ENCODE results near the gene PLA2G3.

The PLA2G3 gene

GRCh38 chr22:31153357-31153756, 13.0 kb upstream of the PLA2G3 start:
- ATAC-seq (ENCODE audit: insufficient read depth, low read depth) (no peak), DNase-seq (no peak)
- Histone ChIP-seq H3K9me3 (ENCODE audit: insufficient read depth, low read length, severe bottlenecking) (no peaks in the 10 kb centered on the region), H3K27ac (ENCODE audit: low read length) (no peak overlapping the region), H3K27me3 (ENCODE audit: insufficient read depth, low read length, poor library complexity) (peaks cover 3% of the 10 kb centered on the region), H2AFZ (ENCODE audit: low read depth, low read length) (no peak overlapping the region), H3K9ac (ENCODE audit: low read depth, low read length) (no peak overlapping the region), H3K36me3 (ENCODE audit: insufficient read depth, low read length) (no peaks in the 10 kb centered on the region), H3K4me1 (ENCODE audit: insufficient read depth, low read length) (no peaks in the 10 kb centered on the region), H3K4me2 (ENCODE audit: insufficient read depth, low read length) (no peak overlapping the region), H3K79me2 (ENCODE audit: insufficient read depth, low read length) (no peaks in the 10 kb centered on the region), H4K20me1 (ENCODE audit: insufficient read depth, low read length) (no peaks in the 10 kb centered on the region), H3K4me3 (ENCODE audit: low read depth in 1 of 2, low read length in 2 of 2) (no peak overlapping the region)
- TF ChIP-seq EZH2 (IDR thresholded peaks at IDR 0.05; ENCODE audit: borderline replicate concordance, low read depth, low read length, severe bottlenecking), result no peak
- TF ChIP-seq, protein P1, sequence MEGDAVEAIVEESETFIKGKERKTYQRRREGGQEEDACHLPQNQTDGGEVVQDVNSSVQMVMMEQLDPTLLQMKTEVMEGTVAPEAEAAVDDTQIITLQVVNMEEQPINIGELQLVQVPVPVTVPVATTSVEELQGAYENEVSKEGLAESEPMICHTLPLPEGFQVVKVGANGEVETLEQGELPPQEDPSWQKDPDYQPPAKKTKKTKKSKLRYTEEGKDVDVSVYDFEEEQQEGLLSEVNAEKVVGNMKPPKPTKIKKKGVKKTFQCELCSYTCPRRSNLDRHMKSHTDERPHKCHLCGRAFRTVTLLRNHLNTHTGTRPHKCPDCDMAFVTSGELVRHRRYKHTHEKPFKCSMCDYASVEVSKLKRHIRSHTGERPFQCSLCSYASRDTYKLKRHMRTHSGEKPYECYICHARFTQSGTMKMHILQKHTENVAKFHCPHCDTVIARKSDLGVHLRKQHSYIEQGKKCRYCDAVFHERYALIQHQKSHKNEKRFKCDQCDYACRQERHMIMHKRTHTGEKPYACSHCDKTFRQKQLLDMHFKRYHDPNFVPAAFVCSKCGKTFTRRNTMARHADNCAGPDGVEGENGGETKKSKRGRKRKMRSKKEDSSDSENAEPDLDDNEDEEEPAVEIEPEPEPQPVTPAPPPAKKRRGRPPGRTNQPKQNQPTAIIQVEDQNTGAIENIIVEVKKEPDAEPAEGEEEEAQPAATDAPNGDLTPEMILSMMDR (IDR thresholded peaks at IDR 0.05; ENCODE audit: borderline replicate concordance, extremely low read depth, low read length, poor library complexity, severe bottlenecking), result no peak

- no peak overlapping the region for H3K4me2 ChIP-seq (ENCODE audit: insufficient read depth, low read length)
- no peak overlapping the region for H3K9ac ChIP-seq (ENCODE audit: low read depth, low read length)
- no peaks in the 10 kb centered on the region for H3K36me3 ChIP-seq (ENCODE audit: insufficient read depth, low read length)
- H3K9me3 ChIP-seq (ENCODE audit: insufficient read depth, low read length, severe bottlenecking), result peaks cover 3% of the 10 kb centered on the region
- TF ChIP-seq, protein P1 (IDR thresholded peaks at IDR 0.05; ENCODE audit: borderline replicate concordance, extremely low read depth, low read length, poor library complexity, severe bottlenecking), result no peak
- no peak for TF ChIP-seq EZH2 (IDR thresholded peaks at IDR 0.05; ENCODE audit: borderline replicate concordance, low read depth, low read length, severe bottlenecking)
- ATAC-seq (ENCODE audit: insufficient read depth, low read depth), result no peak
- H2AFZ ChIP-seq (ENCODE audit: low read depth, low read length), result no peak overlapping the region
- no peaks in the 10 kb centered on the region for H3K4me1 ChIP-seq (ENCODE audit: insufficient read depth, low read length)
- no peaks in the 10 kb centered on the region for H4K20me1 ChIP-seq (ENCODE audit: insufficient read depth, low read length)
- H3K27ac ChIP-seq (ENCODE audit: low read length), result no peak overlapping the region
- no peak overlapping the region for H3K4me3 ChIP-seq (ENCODE audit: low read depth in 1 of 2, low read length in 2 of 2)
- H3K27me3 ChIP-seq (ENCODE audit: insufficient read depth, low read length, poor library complexity), result peaks cover 3% of the 10 kb centered on the region
- no peaks in the 10 kb centered on the region for H3K79me2 ChIP-seq (ENCODE audit: insufficient read depth, low read length)
- DNase-seq, result no peak
Observed at GRCh38 chr22:31151872-31152271, 11.6 kb upstream of the PLA2G3 start.

- H3K4me1 ChIP-seq (ENCODE audit: insufficient read depth, low read length), result no peaks in the 10 kb centered on the region
- no peak overlapping the region for H3K4me2 ChIP-seq (ENCODE audit: insufficient read depth, low read length)
- H3K4me3 ChIP-seq (ENCODE audit: low read depth in 1 of 2, low read length in 2 of 2), result no peak overlapping the region
- H3K36me3 ChIP-seq (ENCODE audit: insufficient read depth, low read length), result no peaks in the 10 kb centered on the region
- DNase-seq (no peak), ATAC-seq (ENCODE audit: insufficient read depth, low read depth) (no peak)
- no peak overlapping the region for H3K27ac ChIP-seq (ENCODE audit: low read length)
- no peak overlapping the region for H3K9ac ChIP-seq (ENCODE audit: low read depth, low read length)
- peaks cover 3% of the 10 kb centered on the region for H3K27me3 ChIP-seq (ENCODE audit: insufficient read depth, low read length, poor library complexity)
- H2AFZ ChIP-seq (ENCODE audit: low read depth, low read length), result no peak overlapping the region
- TF ChIP-seq, protein P1 (IDR thresholded peaks at IDR 0.05; ENCODE audit: borderline replicate concordance, extremely low read depth, low read length, poor library complexity, severe bottlenecking), result peak; percentile 37
- no peak for TF ChIP-seq EZH2 (IDR thresholded peaks at IDR 0.05; ENCODE audit: borderline replicate concordance, low read depth, low read length, severe bottlenecking)
- no peaks in the 10 kb centered on the region for H4K20me1 ChIP-seq (ENCODE audit: insufficient read depth, low read length)
- peaks cover 3% of the 10 kb centered on the region for H3K9me3 ChIP-seq (ENCODE audit: insufficient read depth, low read length, severe bottlenecking)
- no peaks in the 10 kb centered on the region for H3K79me2 ChIP-seq (ENCODE audit: insufficient read depth, low read length)
Observed at GRCh38 chr22:31150615-31151014, 10.3 kb upstream of the PLA2G3 start.

Data from DND-41 (cell line).